ENCODE results near the gene FAM184A. TPM values are rescaled to one million over a fixed set of nuclear protein-coding genes. Genes with fewer than 3 reads are reported as not detected.

FAM184A gene
- total and polyA plus RNA-seq, 9 of the 15 experiments (the other 6 are each of a cell fraction or from before 2014, with no cell fraction given), result 6.4 to 18.7 (median 13.1) TPM

GRCh38 chr6:119077643-119078375, 655 bp downstream of the FAM184A start (continued):
- peak; percentile 89 for TF ChIP-seq MGA (IDR thresholded peaks at IDR 0.05)
- TF ChIP-seq RHOXF2B (CRISPR knock-in tag; conservative IDR thresholded peaks at IDR 0.05), result no peak
- peak; percentile 33 for TF ChIP-seq HNRNPLL (IDR thresholded peaks at IDR 0.05; ENCODE audit: low read depth, low read length, poor library complexity, severe bottlenecking)
- TF ChIP-seq HDAC1 (IDR thresholded peaks at IDR 0.05), result peak in 1 of 2 experiments; percentile 60; a peak in 2 of 4 replicates
- TF ChIP-seq PCBP1 (IDR thresholded peaks at IDR 0.05; ENCODE audit: low read depth, low read length, poor library complexity, severe bottlenecking), result no peak
- TF ChIP-seq HDAC3 (IDR thresholded peaks at IDR 0.05; ENCODE audit: borderline replicate concordance, partially characterized antibody), result no peak
- TF ChIP-seq HMG20B (CRISPR knock-in tag; IDR thresholded peaks at IDR 0.05), result no peak
- TF ChIP-seq CREB3L1 (IDR thresholded peaks at IDR 0.05; ENCODE audit: borderline replicate concordance, low read depth), result no peak; the same call in 1 of the 2 replicates
- TF ChIP-seq POLR2A (conservative IDR thresholded peaks at IDR 0.05), result peak; percentile 25
- no peak for TF ChIP-seq ZNF239 (CRISPR knock-in tag; IDR thresholded peaks at IDR 0.05)
- TF ChIP-seq SAP30 (IDR thresholded peaks at IDR 0.05; ENCODE audit: borderline replicate concordance, insufficient read depth, low read depth, low read length, poor library complexity, severe bottlenecking), result peak; percentile 24
- TF ChIP-seq HMG20A (CRISPR knock-in tag; conservative IDR thresholded peaks at IDR 0.05), result no peak
- TF ChIP-seq SAFB2 (IDR thresholded peaks at IDR 0.05; ENCODE audit: borderline replicate concordance, low read depth, low read length, severe bottlenecking), result no peak
- no peak for TF ChIP-seq JUND (IDR thresholded peaks at IDR 0.05; ENCODE audit: borderline replicate concordance, low read depth, low read length)
- peak; percentile 8; the same call in 1 of the 3 replicates for TF ChIP-seq JUND (tag; IDR thresholded peaks at IDR 0.05; ENCODE audit: borderline replicate concordance, low read depth, low read length)

Data from K562 (cell line).